TTC549 (cell line): ENCODE measurements around the gene SNX11.

Experiments
- FAIRE-seq: peaks from 2 replicates; lab custom pipeline; 2012; peaks lifted over from hg19 to GRCh38; lab: Jason Lieb, UNC

Gene SNX11

GRCh38 chr17:48100160-48100559 lies 7.4 kb upstream of the SNX11 start:
- FAIRE-seq = no peak

DNA sequence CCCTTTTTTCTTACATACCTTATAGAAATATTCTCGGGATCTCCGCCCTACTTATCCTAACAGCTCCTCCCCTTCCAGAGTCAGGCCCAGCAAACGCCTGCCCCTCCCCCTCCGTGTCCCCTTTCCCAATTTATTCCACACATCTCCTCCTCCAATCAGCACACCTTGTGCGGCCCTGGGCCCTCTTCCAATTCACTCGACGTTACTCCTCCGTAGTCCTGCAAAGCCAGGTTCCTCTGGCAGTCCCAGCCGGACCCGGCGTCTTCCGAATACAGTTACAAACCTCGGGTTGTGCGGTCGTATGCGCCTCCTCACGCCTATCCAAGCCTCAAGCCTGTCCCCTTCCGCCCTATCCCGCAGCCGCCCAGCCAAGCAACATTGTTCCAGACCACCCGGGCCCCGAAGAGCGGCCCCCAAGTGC lies 7.0 kb upstream of the SNX11 start:
- no peak for FAIRE-seq

DNA sequence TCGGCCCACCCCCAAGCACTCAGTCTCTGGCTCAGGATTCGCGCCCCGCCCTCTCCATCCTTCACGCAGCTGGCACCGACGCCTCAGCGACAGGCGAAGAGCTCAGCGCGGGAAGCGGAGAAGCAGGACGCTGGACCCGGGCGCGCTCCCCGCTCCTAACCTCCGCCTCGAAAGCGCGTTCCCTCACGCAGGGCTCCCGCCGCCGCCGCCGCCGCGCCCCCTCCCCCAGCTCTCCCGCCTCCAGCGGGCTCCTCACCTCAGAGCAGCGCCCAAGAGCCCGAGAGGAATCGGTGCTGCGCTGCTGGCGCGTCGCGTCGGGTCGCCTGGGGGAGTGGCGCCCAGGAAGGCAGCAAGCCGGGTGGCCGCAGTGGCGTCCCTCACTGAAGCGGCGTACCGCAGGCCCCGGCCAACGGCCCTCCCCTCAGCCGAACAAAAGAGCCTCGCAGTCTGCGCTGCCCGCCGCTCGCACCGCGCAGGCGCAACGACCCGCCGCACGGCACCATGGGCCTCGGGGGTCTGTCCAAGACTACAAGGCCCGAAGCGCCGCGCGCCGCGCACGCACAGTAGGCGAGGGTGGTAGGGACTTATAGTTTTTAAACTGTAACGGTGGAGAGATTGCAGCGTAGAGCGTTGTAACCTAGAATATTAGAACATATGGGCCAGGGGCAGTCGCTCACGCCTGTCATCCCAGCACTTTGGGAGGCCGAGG lies 6.4 kb upstream of the SNX11 start, which contains the start of gene CBX1:
TSS of gene CBX1 (minus strand) at position 467 of the 709 bp plus-strand sequence. CDS start 24,474 bp downstream, outside the sequence.
- FAIRE-seq = no peak

DNA sequence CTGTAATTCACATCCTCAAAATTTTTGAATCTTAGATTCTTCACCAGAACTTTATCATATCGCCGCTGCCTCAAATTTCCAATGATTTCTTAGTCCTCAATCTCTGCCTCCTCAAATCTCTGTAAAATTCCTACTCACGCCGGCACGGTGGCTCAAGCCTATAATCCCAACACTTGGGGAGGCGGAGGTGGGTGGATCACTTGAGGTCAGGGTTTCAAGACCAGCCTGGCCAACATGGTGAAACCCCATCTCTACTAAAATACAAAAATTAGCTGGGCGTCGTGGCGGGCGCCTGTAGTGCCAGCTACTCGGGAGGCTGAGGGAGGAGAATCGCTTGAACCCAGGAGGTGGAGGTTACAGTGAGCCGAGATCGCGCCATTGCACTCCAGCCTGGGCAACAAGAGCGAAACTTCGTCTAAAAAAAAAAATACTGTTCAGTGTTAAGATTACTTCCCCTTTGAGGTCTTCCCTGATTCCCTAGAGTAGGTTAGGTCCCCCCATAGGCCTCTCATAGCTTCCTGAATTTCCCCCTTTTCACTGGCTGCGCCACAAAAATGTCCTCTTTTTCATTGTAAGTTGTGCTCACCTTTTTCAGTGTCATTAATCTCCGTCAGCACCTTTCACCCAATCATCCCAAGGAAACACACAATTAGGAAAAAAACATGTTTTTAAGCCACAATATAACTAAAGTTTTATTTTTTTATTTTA lies 5.4 kb upstream of the SNX11 start:
- FAIRE-seq = no peak

- FAIRE-seq = no peak
Observed at GRCh38 chr17:48102798-48103715, 4.5 kb upstream of the SNX11 start.

DNA sequence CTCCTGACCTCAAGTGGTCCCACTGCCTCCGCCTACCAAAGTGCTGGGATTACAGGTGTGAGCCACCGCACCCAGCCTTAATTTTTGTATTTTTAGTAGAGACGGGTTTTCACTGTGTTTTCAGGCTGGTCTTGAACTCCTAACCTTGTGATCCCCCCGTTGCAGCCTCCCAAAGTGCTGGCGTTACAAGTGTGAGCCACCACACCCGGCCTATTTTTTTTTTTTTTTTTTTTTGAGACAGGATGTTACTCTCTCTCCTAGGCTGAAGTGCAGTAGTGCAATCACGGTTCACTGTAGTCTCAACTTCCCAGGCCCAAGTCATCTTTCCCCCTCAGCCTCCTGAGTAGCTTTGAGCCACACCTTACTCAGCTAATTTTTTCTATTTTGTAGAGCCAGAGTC lies 3.1 kb upstream of the SNX11 start:
- no peak for FAIRE-seq

- no peak for FAIRE-seq
Observed at GRCh38 chr17:48106802-48107136, 797 bp upstream of the SNX11 start.

GRCh38 chr17:48110761-48111160 lies 3.2 kb downstream of the SNX11 start:
- FAIRE-seq = no peak

DNA sequence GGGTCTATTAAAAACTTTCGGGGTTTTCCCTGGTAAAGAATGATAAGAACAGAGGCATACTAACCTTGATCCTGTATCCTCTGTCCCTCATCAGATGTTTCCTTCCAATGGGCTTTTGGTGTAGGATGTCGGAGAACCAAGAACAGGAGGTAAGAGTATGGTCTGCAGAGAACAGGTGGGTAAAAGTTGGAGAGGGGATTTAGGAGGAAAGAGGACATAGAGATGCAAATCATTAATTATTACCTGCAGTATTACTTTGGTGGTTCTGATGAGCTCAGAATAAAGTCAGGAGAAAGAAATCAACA lies 4.3 kb downstream of the SNX11 start:
- FAIRE-seq = no peak

- no peak for FAIRE-seq
Observed at GRCh38 chr17:48113201-48113676, 5.7 kb downstream of the SNX11 start.

DNA sequence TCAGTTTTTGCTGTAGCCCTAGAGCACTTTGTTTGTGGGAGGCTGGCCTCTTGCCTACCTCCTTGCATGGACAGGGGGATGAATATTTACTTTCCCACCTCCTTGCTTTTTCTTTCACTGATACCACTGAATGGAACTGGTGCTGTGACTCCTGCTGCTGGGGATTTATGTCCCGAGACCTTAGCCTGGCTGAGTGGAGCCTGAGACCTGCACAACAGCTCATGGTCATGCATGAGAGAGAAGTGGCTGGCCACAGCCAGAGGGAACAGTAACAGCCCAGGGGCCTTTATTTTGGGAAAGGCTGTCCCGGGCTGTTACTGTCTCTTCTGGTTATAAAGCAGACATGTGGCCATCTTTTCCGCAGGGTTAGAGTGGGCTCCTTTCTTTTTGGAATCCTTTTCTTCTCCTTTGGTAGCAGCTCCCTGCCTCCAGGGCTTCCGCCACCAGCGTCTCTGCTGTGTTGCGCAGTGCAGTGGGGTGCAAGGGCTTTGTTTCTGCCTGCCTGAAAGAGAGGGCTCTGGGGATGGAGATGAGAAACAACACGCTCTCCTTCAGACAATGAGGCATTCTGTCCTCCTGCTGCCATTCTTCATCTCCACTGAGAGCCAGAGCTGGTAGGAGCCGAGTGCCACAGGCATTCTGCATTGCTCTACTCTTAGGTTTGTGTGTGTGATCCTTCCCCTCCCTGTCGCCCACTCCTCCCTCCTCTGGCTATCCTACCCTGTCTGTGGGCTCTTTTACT lies 14.5 kb downstream of the SNX11 start:
- no peak for FAIRE-seq

GRCh38 chr17:48122665-48123045 lies 15.1 kb downstream of the SNX11 start:
- no peak for FAIRE-seq

DNA sequence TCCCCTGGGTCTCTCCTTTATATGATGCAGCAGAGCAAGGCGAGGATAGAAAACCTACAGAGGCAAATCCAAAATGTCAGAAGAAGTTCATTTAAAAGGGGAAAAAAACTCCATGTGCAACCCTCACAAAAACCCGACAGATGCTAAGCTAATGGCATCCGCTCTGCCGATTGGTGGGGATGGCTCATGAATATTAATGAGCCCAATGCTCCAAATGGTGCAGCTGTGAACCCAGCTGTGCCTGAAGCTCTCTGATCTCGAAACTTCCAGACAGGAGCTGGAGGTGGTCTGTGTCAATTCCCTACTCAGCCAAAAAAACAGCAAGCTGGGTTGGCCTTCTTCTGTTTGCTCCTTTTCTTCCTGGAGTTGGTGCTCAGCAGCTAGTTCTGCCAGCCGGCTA lies 15.5 kb downstream of the SNX11 start:
- no peak for FAIRE-seq

DNA sequence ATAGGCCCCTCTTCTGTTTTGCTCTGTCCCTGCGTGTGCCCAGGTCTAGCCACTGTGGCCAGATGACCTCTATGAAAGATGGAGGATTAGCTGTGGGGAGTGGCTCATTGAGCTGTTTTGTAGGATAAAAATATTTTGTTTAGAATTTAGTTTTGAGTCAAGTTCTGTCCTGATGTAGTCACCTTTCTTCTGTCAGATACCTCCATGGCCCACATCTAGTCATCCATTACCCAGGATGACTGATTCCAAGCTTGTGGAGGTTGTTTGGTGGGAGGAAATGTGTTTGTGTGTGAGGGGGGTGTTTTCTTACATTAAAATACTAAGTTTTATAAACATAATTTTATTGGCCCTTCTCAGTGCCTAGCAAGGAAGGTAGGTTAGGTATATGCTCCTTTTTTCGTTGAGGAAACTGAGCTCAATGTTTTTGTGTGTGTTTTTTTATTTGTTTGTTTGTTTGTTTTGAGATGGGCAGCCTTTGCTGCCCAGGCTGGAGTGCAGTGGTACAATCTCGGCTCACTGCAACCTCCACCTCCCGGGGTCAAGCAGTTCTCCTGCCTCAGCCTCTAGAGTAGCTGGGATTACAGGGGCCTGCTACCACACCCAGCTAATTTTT lies 16.3 kb downstream of the SNX11 start:
- no peak for FAIRE-seq

DNA sequence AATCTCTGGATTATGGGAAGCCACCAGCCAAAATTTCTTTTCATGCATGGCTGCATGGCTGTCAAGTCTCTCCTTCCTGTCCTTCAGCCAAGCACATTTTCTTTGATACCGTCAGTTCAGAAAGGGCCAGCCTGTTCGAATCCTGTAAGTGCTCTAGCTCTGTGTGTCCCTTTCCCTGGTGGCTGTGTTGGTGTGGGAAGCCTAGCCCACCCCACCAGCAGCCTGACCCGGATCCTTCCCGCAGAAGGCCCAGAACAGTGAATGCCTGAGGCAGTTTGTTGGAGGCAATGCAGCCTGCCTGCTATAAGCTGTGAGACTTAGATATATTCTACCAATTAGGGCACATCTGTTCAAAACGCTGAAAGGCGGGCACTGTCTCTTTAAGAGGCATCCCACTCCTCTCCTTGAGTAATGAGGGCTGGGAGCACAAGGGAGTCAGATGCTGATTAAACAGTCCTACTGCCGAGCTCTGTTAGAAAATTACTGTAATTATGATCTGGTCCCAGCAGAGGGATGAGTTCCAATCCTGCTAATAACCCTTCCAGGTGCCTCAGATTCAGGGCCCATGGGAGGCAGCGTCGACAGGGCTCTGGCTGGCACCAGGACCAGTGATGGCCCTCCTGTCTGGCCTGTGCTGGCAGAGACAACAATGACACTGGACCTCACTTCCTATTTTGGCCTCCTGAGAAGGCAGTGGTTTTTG lies 18.4 kb downstream of the SNX11 start:
- FAIRE-seq = no peak

DNA sequence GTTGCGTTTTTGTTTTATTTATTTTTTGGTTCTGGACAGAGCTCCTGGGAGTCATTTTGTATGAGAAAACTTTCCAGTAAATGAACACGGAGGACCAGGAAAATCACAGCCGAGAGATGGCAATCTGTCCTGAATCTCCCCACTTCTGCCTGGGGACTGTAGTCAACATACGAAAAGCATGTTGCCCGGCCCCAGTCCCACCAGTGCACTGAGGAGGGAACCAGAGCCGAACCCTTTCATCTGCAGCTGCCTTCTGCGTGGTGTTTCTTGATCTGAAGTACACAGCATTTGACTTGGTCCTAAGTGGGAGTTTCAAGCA lies 18.9 kb downstream of the SNX11 start:
- no peak for FAIRE-seq

DNA sequence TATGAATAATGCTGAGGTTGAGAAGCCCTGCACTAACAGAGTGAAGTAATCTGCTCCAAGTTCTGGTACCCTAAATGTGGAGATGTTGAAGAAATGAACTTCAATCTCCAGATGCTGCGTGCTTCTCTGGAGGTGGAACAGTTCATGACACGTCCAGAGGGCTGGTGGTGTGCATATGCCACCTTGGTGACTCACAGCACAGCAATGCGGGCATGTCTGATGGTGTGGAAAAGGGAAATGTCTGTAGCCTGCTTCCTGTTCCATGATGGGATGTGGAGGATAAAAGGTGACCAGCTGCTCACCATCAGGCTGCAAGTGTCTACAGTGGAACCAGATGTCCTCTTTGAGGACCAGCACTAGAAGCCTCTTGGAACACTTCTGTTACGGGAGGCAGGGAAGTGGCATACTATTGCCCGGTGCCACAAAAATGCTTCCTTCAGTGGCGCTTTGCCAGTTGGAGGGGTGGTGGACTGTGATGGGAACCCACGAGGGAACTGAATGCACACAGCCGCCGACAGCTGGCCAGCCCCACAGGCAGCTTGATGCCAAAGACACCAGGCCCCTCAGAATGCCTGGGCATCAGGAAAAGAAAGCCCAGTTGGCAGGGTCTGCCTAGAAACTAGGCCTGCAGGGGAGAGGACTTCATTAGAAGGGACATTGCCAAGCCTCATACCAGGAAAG lies 19.9 kb downstream of the SNX11 start:
- FAIRE-seq = no peak

GRCh38 chr17:48128400-48128799 lies 20.8 kb downstream of the SNX11 start:
- no peak for FAIRE-seq

GRCh38 chr17:48129981-48130380 lies 22.4 kb downstream of the SNX11 start:
- FAIRE-seq = no peak

GRCh38 chr17:48131216-48131824 lies 23.8 kb downstream of the SNX11 start:
- peak; percentile 78 for FAIRE-seq
